Type B pancreatic cell (in vitro differentiated cells): Measurements from ENCODE around the gene DLX3. TPM values are rescaled to one million over a fixed set of nuclear protein-coding genes. Genes with fewer than 3 reads are reported as not detected.

Experiments used
- DNase-seq: peaks from one replicate; pipeline ENCODE4 v3.0.0; 2021; ENCODE audit warnings: mixed read lengths; ENCODE audit not compliant: unreplicated experiment; ENCODE audit errors: extremely low spot score
- H3K27ac Mint-ChIP-seq: 2 replicates; pipeline ENCODE4 v1.8.0; 2021; ENCODE audit warnings: mild to moderate bottlenecking, mixed read lengths
- H3K27me3 Mint-ChIP-seq: 2 replicates; pipeline ENCODE4 v1.8.0; 2021; ENCODE audit warnings: mixed read lengths
- H3K36me3 Mint-ChIP-seq: 2 replicates; pipeline ENCODE4 v1.8.0; 2021; ENCODE audit warnings: mixed read lengths
- H3K4me1 Mint-ChIP-seq: one replicate; pipeline ENCODE4 v1.8.0; 2021; ENCODE audit warnings: mixed read lengths; ENCODE audit not compliant: unreplicated experiment
- H3K4me3 Mint-ChIP-seq: 2 replicates; pipeline ENCODE4 v1.8.0; 2021; ENCODE audit warnings: mild to moderate bottlenecking, mixed read lengths
- H3K9me3 Mint-ChIP-seq: 2 replicates; pipeline ENCODE4 v1.8.0; 2021; ENCODE audit warnings: mixed read lengths
- CTCF ChIP-seq: fragments of 200-600 bp; sonication (generic); conservative IDR thresholded peaks from 2 replicates; pipeline ENCODE4 v1.5.0; 2021; ENCODE audit warnings: antibody characterized with exemption, mild to moderate bottlenecking
- total RNA-seq: library from RNA; stranded (reverse); gene quantifications from 2 replicates; pipeline ENCODE4 v1.2.1, GENCODE V29; 2021; ENCODE audit warnings: low replicate concordance

Gene DLX3
- total RNA-seq, 1 donor from 2014 or later = 15.9 TPM

GRCh38 chr17:49977463-49978389, 17.3 kb downstream of the DLX3 start:
- Mint-ChIP-seq H3K9me3 (no peaks in the 10 kb centered on the region), H3K36me3 (no peaks in the 10 kb centered on the region), H3K4me3 (peak overlapping the region; percentile 25), H3K27me3 (peaks cover 75% of the 10 kb centered on the region), H3K27ac (no peak overlapping the region), H3K4me1 (peaks cover 40% of the 10 kb centered on the region)
- DNase-seq = no peak
- TF ChIP-seq CTCF = no peak

- Mint-ChIP-seq H3K4me3 (peak overlapping the region; percentile 35), H3K27me3 (peaks cover 80% of the 10 kb centered on the region)
- no peak for TF ChIP-seq CTCF
Measured at GRCh38 chr17:49976828-49977202, 18.2 kb downstream of the DLX3 start.

GRCh38 chr17:49976163-49976827, 18.7 kb downstream of the DLX3 start:
- no peak for TF ChIP-seq CTCF
- H3K4me1 Mint-ChIP-seq = peaks cover 38% of the 10 kb centered on the region
- DNase-seq = no peak
- no peaks in the 10 kb centered on the region for H3K36me3 Mint-ChIP-seq
- H3K27ac Mint-ChIP-seq = peak overlapping the region; percentile 42
- no peaks in the 10 kb centered on the region for H3K9me3 Mint-ChIP-seq
- peak overlapping the region; percentile 78 for H3K4me3 Mint-ChIP-seq
- H3K27me3 Mint-ChIP-seq = peaks cover 82% of the 10 kb centered on the region

More at GRCh38 chr17:49976828-49977202, 18.2 kb downstream of the DLX3 start:
- no peak for DNase-seq
- no peaks in the 10 kb centered on the region for H3K9me3 Mint-ChIP-seq
- peaks cover 40% of the 10 kb centered on the region for H3K4me1 Mint-ChIP-seq
- H3K36me3 Mint-ChIP-seq = no peaks in the 10 kb centered on the region
- no peak overlapping the region for H3K27ac Mint-ChIP-seq

- no peaks in the 10 kb centered on the region for H3K36me3 Mint-ChIP-seq
- H3K9me3 Mint-ChIP-seq = peaks cover 3% of the 10 kb centered on the region
- no peak overlapping the region for H3K27ac Mint-ChIP-seq
- DNase-seq = no peak
- H3K4me1 Mint-ChIP-seq = peaks cover 32% of the 10 kb centered on the region
- H3K4me3 Mint-ChIP-seq = peak overlapping the region; percentile 57
- peaks cover 82% of the 10 kb centered on the region for H3K27me3 Mint-ChIP-seq
- TF ChIP-seq CTCF = no peak
Measured at GRCh38 chr17:49975531-49975930, 19.5 kb downstream of the DLX3 start.

GRCh38 chr17:49973271-49973615, 21.8 kb downstream of the DLX3 start:
- DNase-seq = no peak
- H3K4me1 Mint-ChIP-seq = peaks cover 24% of the 10 kb centered on the region

More at GRCh38 chr17:49973271-49973615, 21.8 kb downstream of the DLX3 start:
- Mint-ChIP-seq H3K27ac (no peak overlapping the region), H3K4me3 (peak overlapping the region; percentile 61), H3K27me3 (peaks cover 91% of the 10 kb centered on the region), H3K36me3 (no peaks in the 10 kb centered on the region), H3K9me3 (peaks cover 4% of the 10 kb centered on the region)
- no peak for TF ChIP-seq CTCF
